ENCODE measurements around the gene BICDL2.
"Not testable (repeated sequence)": the region's sequence is repeated elsewhere in the genome, so short reads cannot be mapped to it uniquely, and the experiment has no call there.

BICDL2 gene

DNA sequence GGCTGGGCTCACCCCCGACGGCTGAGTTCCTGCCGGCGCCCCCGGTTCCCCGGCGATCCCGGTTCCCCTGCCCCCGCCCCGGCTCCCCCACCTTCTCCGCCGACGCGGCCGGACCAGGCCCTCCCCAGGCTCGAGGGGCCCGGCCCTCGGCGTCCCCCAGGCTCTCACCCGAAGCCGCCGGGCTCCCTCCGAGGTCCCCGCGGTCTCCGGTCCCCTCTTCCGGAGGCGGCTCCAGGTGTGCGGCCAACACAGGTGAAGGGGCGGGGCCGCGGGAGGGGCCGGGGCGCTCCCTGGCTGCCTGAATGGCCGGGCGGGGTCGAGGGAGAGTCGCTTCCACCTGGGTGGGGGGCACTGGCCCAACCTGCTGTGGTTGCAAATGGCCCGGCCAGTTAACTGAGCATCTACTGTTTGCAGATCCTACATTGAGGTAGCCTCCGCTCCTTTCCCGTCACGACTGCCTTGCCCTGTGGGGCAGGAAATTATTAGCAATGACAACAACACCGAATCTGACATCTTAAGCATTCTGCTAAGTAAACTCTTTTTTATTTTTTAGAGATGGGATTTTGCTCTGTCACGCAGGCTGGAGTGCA is at the start of gene BICDL2:
BICDL2 (minus strand) TSS at position 219 of the 590 bp plus-strand sequence. CDS start 1,448 bp downstream, outside the sequence.
- H3K4me3 ChIP-seq (ENCODE audit: low read depth, low read length), result peak within 1 kb of the TSS; percentile 58

GRCh38 chr16:3085868-3086595 is 49.3 kb upstream of the BICDL2 start:
- no peak overlapping the region for H3K4me3 ChIP-seq (ENCODE audit: low read depth, low read length)

DNA sequence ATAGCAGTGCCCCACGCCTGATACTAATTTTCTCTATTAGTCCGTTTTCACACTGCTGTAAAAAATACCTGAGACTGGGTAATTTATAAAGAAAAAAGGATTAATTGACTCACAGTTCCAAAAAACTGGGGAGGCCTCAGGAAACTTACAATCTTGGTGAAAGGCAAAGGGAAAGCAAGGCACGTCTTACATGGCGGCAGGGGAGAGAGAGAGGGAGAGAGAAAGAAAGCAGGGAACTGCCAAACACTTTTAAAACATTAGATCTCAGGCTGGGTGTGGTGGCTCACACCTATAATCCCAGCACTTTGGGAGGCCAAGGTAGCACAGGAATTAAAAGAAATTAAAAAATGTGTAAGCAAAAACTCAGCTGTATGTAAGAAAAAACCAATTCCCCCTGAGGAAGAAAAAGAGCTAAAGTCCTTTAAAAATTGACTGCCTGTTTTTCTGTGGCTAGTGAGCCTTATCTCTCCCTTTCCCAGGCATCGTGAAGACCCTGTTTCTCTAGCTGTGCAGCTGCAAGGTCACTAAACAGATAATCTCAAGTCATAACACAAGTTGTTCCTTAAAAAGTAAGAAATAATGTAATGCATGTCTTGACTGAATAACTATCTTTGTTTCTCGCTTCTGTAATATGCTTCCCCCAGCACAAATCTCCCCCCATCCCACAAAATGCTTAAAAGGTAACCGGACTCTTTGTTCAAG is 48.4 kb upstream of the BICDL2 start:
- H3K4me3 ChIP-seq (ENCODE audit: low read depth, low read length), result no peak overlapping the region

- H3K4me3 ChIP-seq (ENCODE audit: low read depth, low read length), result no peak overlapping the region
Measured at GRCh38 chr16:3084491-3084890, 47.7 kb upstream of the BICDL2 start.

GRCh38 chr16:3083408-3083807 is 46.7 kb upstream of the BICDL2 start:
- not testable (repeated sequence) for H3K4me3 ChIP-seq (ENCODE audit: low read depth, low read length)

GRCh38 chr16:3081957-3082356 is 45.2 kb upstream of the BICDL2 start:
- not testable (repeated sequence) for H3K4me3 ChIP-seq (ENCODE audit: low read depth, low read length)

DNA sequence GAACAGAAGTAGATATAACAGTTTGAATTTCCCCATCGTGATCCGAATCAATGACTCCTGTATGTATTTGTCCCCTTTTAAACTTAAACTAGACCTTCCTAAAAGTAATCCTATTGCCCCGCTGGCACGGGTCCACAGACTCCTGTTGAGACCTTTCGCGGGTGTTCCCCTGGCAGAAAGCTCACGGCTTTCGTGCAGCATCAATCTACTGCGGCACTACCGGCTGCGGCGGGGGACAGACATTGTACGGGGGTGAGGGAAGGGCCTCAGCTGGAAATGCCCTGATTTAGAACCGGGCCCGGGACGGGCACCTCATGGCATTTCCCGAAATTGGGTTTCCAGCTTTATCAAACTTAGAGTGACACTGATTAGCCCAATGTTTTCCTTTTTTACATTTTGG is 43.3 kb upstream of the BICDL2 start:
- no peak overlapping the region for H3K4me3 ChIP-seq (ENCODE audit: low read depth, low read length)

DNA sequence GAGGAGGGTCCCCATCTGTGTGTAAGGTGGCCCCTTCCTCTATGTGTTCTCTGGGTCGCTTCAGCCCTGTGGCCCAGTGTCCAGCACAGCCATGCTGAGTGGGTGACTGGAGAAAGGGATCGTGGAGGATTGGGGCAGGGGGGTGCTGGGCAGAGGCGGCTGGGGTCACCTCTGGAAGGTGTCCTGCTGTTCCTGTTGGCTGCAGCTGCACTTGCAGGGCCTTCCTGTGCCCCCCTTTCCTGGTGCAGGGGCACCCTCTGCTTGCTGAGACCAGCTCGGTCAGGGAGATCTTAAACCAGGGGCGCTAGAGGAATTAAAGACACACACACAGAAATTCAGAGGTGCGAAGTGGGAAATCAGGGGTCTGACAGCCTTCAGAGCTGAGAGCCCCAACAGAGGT is 39.8 kb upstream of the BICDL2 start:
- H3K4me3 ChIP-seq (ENCODE audit: low read depth, low read length), result no peak overlapping the region

- H3K4me3 ChIP-seq (ENCODE audit: low read depth, low read length), result not testable (repeated sequence)
Measured at GRCh38 chr16:3075946-3076345, 39.2 kb upstream of the BICDL2 start.

- no peak overlapping the region for H3K4me3 ChIP-seq (ENCODE audit: low read depth, low read length)
Measured at GRCh38 chr16:3075523-3075915, 38.8 kb upstream of the BICDL2 start.

DNA sequence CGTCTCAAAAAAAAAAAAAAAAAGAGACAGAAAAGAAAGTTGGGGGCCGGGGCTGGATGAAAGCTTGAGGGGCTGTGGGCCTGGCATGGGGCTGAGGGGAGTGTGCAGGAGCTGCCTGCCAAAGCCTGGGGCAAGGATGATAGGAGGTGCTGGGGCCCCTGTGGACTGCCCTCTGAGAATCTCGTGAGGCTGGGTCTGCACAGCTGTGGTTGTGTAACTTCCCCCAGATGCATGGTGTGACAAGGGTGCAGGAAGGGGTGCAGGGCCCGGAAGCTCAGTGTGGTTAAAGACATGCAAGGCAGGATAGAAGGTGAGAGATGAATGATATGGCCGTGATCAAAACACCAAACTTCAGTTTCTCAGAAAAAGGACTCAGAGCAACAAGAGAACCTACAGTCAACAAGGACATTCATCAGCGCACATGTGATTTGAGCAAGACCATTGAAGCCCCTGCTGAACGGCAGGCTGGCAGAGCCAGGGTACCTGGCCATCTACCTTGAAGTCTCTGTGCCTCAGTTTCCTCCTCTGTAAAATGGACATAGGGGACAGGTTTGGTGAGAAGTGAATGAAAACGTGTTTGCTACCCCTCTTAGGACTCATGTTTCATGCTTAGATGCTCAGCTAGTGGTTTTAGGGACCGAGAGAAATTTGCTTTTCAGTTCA is 38.2 kb upstream of the BICDL2 start:
- H3K4me3 ChIP-seq (ENCODE audit: low read depth, low read length), result no peak overlapping the region

- H3K4me3 ChIP-seq (ENCODE audit: low read depth, low read length), result no peak overlapping the region
Measured at GRCh38 chr16:3073448-3073847, 36.7 kb upstream of the BICDL2 start.

DNA sequence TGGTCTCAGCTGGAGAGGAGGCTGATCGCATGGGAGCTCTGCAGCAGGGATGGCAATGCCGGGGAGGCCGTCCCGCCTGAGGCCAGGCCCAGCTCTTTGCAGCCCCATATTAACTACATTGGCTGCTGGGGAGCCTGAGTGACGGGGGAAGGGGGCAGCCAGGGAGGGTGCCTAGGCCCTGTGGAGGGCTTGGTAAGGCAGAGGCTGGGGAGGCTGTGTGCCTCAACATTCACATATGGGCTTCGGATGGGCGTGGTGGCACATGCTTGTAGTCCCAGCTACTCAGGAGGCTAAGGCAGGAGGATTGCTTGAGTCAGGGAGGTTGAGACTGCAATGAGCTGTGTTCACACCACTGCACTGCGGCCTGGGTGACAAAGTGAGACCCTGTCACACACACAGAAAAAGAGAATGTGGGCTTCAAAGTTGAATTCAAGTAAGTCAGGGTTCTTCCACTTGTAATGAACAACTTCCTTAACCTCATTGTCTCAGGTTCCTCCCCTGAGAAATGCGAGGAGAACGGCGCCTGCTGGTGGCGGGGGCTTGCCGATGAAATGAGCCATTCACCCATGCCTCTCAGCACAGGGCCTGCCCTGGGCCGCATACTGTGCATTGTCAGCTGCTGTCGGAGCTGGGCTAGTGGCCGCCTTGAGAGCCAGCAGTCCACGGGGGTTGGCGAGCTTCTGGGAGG is 36.0 kb upstream of the BICDL2 start:
- H3K4me3 ChIP-seq (ENCODE audit: low read depth, low read length), result not testable (repeated sequence)

DNA sequence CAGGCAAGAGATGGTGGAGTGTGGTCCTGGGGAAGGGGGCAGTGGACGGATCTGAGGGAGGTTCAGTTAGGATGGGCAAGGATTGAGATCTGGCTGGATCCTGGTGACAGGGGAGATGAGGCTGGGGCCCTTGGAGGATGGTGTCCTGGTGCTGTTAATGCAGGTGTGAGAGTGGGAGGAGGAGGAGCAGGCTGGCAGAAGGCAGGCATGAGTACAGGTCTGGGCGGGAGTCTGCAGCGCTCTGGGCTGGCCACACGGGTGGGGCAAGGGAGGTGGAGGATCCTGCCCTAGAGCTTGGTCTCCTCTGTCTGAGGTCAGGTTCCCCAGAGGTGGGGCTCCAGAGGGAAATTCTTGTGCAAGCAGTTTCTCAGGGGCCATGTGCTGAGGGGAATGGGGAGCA is 35.4 kb upstream of the BICDL2 start:
- H3K4me3 ChIP-seq (ENCODE audit: low read depth, low read length), result not testable (repeated sequence)

- no peak overlapping the region for H3K4me3 ChIP-seq (ENCODE audit: low read depth, low read length)
Measured at GRCh38 chr16:3071655-3072054, 34.9 kb upstream of the BICDL2 start.

DNA sequence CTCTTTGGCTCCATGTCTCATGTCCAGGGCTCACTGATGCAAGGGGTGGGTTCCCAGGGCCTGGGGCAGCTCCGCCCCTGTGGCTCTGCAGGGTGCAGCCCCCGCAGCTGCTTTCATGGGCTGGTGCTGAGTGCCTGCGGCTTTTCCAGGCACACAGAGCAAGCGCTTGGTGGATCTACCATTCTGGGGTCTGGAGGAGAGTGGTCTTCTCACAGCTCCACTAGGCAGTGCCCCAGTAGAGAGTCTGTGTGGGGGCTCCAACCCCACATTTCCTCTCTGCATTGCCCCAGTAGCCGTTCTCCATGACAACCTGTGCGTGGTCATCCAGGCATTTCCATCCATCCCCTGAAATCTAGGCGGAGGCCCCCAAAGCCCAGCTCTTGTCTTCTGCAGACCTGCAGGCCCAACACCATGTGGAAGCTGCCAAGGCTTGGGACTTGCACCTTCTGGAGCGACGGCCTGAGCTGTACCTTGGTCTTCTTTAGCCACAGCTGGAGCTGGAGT is 33.9 kb upstream of the BICDL2 start:
- no peak overlapping the region for H3K4me3 ChIP-seq (ENCODE audit: low read depth, low read length)

GRCh38 chr16:3069146-3069545 is 32.4 kb upstream of the BICDL2 start:
- not testable (repeated sequence) for H3K4me3 ChIP-seq (ENCODE audit: low read depth, low read length)

GRCh38 chr16:3068487-3068886 is 31.7 kb upstream of the BICDL2 start:
- H3K4me3 ChIP-seq (ENCODE audit: low read depth, low read length), result no peak overlapping the region

GRCh38 chr16:3066440-3066748 is 29.6 kb upstream of the BICDL2 start:
- no peak overlapping the region for H3K4me3 ChIP-seq (ENCODE audit: low read depth, low read length)

DNA sequence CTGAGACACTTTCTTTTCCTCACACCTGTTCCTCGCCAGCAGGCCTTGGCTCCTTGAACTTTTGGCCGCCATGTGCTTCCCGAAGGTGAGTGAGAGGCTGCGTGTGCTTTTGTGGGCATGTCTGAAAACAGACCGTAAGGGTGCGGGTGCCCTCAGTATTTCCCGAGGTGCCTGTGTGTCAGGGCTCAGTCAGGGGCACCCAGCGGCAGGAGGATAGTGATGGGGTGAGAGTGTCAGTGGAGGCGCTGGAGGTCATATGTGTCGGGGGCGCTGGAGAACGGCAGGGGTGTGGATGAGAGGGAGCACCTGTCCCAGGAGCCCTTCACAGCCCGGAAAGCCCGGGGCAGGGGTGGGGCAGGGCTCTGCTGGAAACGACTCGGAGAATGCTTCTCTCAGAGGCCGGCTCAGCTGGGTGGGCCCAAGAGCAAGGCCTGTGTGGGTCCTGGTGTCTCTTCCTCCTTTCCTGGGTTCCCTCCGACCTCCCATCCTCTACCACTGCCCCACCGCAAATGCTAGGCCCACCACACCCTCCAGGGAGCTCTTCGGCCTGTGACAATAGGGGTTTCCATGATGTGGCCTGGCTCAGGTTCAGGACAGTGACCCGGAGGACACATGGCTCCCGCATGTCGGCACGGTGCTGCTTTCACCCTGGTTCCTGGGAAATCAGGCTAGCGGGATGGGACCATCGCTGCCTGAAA is 29.1 kb upstream of the BICDL2 start:
- H3K4me3 ChIP-seq (ENCODE audit: low read depth, low read length), result no peak overlapping the region

Data from iPS-11a (cell line).